Measurements from ENCODE around the gene MRPL49.

DNA sequence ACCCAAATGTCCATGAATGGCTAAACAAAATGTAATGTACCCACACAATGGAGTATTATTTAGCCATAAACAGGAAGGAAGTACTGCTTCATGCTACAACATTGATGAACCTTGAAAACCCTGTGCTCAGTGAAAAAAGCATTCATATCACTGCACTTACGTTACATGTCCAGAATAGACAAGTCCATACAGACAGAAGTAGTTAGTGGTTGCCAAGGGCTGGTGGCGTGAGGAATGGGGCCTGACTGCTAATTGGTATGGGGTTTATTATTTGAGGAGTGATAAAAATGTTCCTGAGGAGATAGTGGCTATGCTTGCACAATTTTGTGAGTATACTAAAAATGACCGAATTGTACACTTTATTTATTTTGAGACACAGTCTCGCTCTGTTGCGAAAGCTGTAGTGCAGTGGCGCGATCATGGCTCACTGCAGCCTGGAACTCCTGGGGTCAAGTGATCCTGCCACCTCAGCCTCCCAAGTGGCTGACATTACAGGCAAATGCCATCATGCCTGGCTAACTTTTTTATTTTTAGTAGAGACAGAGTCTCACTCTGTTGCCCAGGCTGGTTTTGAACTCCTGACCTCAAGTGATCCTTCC lies 19.9 kb downstream of the MRPL49 start:
- TF ChIP-seq CTCF (conservative IDR thresholded peaks at IDR 0.05; ENCODE audit: low read depth, low read length) (no peak), EZH2 (IDR thresholded peaks at IDR 0.05; ENCODE audit: borderline replicate concordance, low read depth, low read length, poor library complexity, severe bottlenecking) (no peak)

Measured in A673 (cell line).